GM19023 (cell line): ENCODE results near the gene SORT1.
"Not testable (repeated sequence)": the region's sequence is repeated elsewhere in the genome, so short reads cannot be mapped to it uniquely, and the experiment has no call there.

Experiments
- ATAC-seq: cut with Tn5 transposase; IDR thresholded peaks from one replicate; pipeline ENCODE4 v1.9.1; 2021; ENCODE audit warnings: mild to moderate bottlenecking, moderate library complexity; ENCODE audit not compliant: unreplicated experiment

The SORT1 gene

DNA sequence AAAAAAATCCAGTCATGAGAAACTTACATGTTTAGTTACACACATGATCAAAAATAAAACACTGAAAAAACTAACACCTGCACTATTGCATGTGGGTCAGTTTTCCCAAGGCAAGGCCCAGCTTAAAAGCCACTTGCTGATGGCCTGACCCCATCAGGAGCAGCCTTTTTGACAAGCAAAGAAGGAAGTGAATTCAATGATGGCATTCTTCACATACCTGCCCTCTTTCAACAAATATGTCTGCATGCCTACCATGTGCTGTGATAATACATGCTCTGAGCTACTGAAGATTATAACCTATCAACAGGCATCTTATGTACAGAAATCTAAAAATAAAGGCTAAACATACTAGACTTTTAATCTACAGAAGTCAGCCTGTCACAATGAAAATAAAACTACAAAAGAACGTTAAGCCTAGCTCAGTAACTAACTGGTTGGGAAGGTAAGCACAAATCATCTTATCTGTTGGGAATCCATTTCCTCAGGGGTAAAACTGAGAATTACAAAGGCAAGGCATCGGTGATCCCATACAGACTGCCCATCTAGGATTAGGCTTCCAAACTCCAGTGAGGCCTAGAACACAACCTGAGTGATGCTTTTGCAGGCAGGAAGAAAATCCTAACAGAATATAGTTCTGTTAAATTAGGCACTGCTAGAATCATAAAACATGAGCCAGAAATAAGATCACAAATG lies 14.5 kb downstream of the SORT1 start:
- no peak for ATAC-seq

DNA sequence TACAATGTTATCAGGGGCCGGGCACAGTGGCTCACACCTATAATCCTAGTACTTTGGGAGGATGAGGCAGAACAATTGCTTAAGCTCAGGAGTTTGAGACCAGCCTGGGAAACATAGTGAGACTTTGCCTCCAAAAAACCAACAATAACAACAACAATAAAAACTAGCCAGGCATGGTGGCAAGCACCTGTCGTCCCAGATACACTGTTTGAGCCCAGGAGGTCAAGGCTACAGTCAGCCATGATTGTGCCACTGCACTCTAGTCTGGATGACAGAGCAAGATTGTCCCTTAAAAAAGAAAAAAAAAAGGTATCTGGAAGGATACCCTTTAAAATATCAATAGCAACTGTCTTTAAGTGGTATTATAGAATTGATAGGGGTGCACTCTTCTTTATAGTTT lies 16.1 kb downstream of the SORT1 start:
- no peak for ATAC-seq

DNA sequence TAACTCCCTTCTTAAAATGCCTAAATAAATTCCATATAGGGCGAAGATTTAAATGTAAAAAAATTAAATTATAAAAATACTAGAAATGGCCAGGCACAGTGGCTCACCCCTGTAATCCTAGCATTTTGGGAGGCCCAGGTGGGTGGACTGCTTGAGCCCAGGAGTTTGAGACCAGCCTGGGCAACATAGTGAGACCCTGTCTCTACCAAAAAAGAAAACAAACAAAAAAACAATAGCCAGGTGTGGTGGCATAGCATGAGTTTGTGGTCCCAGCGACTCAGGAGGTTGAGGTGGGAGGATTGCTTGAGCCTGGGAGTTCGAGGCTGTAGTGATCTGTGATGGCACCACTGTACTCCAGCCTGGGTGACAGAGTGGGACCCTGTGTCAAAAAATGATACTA lies 17.8 kb downstream of the SORT1 start:
- ATAC-seq, result no peak

DNA sequence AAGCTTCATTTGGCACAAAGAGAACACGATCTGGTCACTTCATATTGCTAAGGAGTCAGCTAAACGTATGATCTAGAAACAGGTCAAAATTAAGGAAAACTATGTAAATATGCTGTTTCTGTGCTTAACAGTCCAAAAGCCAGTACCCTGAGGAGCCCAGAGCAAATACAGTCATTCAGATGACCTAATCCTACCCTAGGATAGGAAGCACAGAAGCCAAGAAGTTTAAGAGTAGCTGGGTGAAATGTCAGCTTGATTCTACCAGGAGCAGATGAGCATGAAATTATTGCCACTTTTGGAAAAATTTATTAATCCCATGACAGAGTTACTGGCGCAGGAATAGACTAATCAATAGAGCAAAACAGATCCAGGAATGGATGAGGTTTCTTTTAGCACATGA lies 18.3 kb downstream of the SORT1 start:
- ATAC-seq, result no peak

DNA sequence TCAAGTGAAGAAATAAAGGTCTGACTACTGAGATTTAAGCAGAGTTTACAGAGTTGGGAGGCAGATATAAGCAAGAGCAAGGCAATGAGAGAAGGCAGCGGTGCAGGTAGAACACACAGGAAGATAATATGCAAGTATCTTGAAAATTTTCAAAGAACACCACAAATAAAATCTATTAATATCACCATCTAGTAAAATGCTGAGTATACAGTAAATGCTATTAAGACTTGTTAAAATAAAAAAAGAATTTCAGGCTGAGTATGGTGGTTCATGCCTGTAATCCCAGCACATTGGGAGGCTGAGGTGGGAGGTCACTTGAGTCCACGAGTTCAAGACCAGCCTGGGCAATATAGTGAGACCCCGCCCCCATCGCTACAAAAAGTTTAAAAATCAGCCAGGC lies 20.0 kb downstream of the SORT1 start:
- no peak for ATAC-seq

DNA sequence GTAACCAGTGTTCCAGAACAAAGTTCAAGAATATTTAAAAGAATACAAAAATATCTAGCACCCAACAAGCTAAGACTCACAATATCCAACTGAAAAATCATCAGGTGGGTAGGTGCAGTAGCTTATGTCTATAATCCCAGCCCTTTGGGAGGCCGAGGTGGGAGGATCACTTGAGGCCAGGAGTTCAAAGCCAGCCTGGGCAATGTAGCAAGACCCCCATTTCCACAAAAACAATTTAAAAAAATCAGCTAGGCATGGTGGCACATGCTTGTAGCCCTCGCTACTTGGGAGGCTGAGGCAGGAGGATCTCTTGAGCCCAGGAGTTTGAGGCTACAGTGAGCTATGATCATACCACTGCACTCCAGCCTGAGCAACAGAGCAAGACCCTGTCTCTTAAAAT lies 24.0 kb downstream of the SORT1 start:
- not testable (repeated sequence) for ATAC-seq

DNA sequence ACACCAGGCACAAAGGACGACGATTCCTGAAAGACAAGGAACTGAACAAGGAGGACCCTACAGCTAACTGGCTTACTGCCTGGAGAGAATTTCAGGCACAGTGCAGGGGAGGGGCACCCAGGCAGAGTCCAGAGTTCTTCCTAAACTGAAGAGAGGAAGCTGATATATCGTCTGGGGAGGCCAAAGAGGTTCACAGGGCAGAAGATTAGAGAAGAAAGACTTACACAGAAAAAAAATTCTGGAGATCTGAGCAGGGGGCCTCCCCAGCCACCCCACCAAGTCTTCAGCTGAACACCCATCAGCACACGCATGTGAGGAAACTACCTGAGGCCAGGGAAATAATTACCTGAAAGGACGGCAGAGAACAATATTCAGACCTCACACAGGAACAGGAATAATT lies 24.6 kb downstream of the SORT1 start:
- ATAC-seq, result no peak

DNA sequence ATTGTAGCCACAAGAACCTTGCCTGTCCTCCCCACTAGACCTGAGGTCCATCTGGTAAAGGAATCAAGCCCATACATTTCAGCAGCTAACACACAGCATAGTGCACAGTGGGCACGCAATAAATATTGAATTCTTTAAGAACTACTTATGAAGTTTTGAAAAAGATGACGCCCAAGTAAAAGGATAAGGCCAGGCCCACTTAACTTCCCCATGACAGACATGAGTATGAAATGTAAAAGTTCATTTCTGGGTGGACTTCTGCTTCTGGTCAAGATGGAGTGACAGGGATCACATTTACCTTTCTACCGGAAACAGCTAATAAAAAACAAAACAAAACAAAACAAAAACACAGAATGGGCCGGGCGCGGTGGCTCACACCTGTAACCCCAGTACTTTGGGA lies 25.4 kb downstream of the SORT1 start:
- ATAC-seq, result no peak

DNA sequence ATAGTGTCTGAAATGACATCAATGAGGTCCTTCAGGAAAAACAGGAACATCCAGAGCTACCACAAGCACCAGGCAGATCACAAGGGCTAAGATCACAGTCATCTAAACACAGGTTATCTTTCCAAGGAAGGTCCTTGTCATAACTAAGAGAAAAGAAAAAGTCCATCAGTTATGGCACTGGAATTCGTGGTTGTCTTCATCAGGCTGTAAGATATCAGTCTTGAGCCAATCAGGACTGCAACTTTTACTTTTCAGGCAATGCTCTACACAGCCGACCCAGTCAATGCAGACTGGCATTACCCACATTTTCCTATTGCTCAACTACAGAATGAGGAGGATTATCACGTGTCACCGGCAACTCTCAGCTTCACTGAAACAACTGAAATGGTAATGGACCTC lies 26.4 kb downstream of the SORT1 start:
- no peak for ATAC-seq

DNA sequence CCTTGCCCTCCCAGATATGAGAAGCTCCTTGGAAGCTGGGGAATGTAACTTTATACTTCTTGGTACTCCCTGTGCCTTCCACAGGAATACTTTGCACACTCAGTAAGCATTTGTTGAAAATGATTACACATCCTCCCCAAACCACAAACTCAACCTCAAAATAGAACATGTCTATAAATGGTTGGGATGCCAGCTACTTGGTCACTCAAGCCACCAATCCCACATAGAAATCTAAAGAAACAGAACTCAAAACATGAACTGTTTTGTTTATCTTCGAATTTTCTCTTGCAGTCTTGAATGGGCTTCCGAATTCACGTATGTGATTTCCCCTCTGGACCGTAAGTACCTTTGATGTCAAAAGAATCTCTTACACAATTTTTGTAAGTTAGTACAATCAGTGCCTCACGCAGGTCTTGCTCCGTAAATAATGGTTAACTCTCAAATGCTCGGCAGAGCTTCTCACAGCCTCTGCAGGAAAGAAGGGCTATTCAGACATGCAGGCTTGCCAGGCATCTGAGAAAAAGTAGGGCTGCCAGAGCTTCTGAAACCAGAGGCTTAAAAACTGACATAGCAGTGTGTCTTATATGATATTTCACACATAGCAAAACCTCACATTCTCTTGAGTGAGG lies 26.9 kb downstream of the SORT1 start:
- ATAC-seq, result no peak

DNA sequence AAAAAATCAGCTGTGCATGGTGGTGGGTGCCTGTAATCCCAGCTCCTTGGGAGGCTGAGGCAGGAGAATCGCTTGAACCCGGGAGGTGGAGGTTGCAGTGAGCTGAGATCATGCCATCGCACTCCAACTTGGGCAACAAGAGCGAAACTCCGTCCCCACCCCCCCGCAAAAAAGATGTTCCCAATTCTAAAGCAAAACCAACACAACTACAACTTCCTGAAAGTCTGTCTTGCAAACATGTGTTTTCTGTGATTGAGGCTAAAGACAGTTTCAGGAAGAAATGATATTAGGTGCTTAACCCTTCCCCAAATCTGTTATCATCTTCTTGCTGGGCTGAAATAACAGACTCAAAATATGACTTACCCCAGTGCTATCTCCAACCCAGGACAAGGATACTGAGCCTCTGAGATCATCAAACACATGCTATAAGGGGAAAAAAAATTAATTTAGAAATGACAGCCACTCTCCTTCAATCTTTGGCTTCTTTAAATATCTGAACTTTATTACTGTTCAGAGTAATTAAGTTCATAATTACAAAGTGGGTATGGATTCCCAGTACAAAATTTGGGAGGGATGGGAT lies 28.5 kb downstream of the SORT1 start:
- no peak for ATAC-seq

DNA sequence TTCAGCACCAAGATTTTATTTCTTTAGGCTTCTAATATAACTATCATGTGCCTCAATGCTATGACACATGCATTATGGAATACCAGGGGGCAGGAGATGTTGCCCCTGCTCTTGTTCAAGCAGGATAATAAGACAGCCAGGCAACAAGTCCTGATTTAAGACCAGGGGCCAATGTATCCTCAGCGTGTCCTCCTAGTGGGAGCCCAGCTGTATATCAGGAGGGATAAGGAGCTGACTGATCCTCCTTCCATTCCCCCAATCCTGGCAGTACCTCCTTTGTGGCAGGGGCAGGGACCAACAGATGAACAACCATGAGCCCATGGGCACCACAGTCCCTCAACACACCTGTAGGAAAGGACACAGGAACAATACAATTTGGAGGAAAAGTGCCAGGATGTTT lies 29.3 kb downstream of the SORT1 start:
- no peak for ATAC-seq

DNA sequence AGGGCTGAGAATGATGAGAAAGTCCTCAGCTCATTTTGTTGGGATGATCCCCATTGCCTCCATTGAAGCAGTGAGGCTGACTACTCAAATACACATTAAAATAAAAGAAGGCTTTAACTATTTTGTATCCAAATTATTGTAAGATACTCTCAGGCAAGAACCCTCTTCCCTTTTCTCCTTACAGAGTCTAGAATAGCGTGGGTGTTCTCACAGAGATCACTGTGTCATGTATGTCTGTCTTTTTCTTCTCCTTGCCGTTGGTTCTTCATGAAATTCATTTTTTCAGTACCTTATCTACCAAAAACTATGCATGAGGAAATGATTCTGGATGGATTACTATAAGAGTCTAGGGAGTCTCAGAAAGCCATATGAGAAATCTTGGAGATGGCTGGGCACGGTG lies 30.1 kb downstream of the SORT1 start:
- no peak for ATAC-seq

DNA sequence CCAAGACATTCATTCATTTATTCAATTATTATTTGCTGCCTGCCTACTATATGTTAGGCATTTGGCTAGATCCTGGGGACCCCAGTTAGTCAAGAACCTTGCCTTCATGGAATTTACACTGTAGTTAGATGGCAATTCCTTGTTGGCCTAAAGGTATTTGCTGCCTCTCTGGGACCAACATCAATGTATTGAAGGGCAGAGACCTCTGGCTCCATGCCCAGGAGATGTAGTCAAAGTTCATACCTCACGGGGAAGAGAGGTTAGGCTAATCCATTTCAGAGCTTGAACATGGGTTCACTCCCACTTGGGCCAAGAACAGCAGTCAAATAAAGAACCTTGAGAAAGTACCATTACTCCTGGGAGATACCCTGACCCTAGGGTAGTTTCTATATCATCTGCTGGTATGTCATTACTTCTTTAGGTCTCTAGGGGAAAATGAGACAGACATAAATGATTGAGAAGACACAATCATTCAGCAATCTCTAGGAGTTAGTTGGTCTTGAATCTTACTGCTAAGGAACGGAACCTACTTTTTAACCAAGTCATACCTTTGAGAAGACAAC lies 32.0 kb downstream of the SORT1 start:
- ATAC-seq, result no peak

DNA sequence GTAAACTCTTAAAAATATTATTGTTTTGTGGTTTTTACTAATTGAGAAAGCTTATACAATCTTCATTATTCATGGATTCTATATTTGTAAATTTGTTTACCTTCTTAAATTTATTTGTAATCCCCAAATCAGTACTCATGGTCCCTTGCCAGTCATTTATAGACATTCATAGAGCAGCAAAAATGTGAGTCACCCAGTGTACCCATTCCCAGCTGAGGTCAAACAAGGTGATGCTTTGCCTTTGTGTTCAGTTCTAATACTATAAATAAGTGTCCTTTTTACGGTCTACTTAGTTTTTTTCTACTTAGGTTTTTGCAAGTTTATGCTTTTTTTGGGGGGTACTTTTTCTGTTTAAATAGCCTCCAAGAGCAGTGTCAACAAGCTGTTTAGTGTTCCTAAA lies 36.1 kb downstream of the SORT1 start:
- no peak for ATAC-seq

DNA sequence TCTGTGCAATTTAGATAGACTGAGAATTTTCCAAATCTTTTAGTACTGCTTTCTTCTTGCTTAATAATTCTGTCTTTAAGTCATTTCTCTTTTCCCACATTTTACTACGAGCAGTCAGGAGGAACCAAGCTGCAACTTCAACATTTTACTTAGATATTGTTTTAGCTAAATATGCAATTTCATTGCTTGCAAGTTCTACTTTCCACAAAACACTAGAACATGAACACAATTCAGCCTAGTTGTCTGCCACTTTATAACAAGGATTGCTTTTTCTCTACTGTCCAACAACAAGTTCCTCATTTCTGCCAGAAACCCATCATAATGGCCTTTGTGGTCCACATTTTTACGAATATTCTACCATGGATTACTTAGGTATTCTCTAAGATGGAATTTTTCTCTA lies 36.6 kb downstream of the SORT1 start:
- no peak for ATAC-seq

DNA sequence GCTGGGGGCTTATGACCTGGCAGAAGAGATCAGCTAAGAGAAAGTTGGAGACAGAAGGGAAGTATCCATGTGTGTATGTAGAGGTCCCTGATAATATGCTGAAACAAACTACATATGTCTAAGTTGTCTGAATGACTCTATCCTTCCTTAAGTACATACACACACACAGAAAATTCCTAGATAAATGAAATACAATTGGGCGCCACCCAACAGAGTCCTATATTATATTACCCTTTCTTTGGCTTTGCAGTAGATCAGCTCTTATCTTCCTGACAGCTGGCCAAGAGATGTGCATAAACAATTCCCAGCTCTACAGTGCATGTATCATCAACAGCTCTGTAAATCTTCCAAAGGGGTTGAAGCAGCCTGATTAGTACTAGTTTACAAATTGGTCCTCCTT lies 40.1 kb downstream of the SORT1 start:
- ATAC-seq, result no peak

DNA sequence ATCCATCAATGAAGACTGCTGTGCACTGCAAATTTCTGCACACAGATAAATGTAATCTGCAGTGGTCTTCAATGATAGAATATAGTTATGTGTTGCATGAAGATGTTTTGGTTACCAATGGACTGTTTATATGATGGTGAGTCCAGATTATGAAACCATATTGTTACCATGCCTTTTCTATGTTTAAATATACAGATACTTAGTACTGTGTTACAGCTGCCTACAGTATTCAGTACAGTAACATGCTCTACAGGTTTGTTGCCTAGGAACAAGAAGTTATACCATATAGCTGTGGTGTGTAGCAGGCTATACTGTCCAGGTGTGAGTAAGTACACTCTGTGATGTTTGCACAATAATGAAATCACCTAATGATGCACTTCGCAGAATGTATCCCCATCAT lies 40.8 kb downstream of the SORT1 start:
- ATAC-seq, result no peak

DNA sequence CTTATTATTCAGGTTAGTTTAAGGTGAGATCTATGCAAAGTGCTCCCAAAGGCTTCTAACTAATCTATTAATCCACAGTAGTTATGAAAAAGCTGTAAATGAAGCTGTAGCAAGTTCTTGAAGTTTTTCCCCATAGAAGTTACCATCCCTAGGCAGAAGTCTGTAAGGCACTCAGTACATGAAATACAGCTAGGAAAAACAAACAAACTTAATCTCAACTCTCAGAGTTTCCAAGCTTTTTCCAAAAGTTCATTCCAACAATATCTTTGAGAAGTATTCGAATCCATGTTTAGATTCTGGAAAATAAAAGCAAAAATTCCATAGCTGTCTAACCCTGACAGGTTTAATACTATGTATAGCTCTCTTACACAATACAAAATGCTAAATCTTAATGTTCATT lies 41.2 kb downstream of the SORT1 start:
- ATAC-seq, result no peak

DNA sequence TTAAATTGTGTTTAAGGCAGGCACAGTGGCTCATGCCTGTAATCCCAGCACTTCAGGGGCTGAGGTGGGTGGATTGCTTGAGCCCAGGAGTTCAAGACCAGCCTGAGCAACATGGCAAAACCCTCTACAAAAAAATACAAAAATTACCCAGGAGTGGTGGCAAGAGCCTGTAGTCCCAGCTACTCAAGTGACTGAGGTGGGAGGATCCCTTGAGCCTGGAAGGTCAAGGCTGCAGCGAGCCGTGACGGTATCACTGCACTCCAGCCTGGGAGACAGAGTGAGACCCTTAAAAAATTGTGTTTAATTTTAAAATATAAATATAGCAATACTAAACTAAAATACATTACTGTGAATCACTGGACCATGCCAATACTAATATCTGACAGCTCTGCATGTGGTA lies 42.8 kb downstream of the SORT1 start:
- no peak for ATAC-seq

DNA sequence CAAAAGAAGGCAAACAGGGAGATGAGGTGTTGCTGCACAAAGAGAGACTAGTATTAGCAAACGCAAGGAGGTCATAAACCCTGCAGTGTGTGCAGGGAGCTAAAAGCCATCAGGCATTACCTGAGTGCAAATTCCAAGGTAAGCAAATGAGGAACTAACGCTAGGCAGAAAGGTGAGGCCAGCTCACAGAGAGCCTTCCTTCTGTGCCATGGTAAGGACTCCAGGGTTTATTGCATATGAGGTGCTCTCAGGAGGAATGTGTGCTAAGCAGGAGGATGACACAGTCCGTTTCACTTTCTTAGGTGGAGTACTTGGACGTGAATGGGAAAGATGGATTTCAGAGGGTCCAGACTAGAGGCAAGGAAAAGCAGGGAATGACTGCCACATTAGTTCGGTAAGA lies 46.3 kb downstream of the SORT1 start:
- ATAC-seq, result no peak

DNA sequence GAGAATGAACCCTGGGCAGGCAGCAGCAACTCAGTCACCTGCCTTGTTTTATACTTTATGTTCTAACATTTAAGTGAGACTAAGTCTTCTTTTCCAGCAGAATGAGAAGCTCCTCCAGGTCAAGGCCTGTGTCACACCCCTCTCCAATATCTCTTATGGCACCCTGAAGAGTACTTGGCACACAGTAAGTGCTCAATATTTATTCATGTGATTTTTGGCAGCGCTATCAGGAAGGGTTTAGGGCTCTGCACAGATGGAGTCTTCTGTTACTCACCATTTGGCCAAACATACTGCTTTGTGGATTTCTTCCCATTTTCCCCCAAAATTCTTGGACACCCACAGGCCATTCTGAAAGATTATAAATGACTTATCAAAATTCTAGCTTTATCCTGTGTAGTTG lies 47.1 kb downstream of the SORT1 start:
- ATAC-seq, result no peak
